Measurements from ENCODE around the gene ITGB2.

DNA sequence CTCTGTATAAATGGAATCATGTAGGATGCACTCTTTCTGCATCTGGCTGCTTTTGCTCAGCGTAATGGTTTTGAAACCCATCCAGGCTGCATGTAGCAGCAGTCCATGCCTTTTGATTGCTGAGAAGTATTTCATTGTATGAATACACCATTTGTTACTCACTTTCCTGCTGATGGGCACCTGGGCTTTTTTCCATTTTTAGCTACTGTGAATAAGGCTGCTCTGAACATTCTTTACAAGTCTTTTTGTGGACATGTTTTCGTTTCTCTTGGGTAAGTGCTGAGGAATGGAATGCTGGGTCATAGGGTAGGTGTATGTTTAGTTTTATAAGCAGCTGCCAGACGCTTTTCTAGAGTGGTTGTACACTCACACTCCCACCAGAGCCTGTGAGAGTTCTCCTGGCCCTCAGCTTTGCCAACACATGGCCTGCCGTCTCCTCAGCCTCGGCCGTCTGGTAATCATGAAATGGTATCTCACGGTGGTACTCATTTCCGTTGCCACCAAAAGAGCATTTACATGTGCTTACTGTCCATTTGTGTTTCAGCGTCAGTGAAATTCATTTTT lies 41.8 kb upstream of the ITGB2 start:
- TF ChIP-seq POLR2A (IDR thresholded peaks at IDR 0.05): no peak
- TF ChIP-seq, protein P1, sequence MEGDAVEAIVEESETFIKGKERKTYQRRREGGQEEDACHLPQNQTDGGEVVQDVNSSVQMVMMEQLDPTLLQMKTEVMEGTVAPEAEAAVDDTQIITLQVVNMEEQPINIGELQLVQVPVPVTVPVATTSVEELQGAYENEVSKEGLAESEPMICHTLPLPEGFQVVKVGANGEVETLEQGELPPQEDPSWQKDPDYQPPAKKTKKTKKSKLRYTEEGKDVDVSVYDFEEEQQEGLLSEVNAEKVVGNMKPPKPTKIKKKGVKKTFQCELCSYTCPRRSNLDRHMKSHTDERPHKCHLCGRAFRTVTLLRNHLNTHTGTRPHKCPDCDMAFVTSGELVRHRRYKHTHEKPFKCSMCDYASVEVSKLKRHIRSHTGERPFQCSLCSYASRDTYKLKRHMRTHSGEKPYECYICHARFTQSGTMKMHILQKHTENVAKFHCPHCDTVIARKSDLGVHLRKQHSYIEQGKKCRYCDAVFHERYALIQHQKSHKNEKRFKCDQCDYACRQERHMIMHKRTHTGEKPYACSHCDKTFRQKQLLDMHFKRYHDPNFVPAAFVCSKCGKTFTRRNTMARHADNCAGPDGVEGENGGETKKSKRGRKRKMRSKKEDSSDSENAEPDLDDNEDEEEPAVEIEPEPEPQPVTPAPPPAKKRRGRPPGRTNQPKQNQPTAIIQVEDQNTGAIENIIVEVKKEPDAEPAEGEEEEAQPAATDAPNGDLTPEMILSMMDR (IDR thresholded peaks at IDR 0.05): no peak
